Ovary (tissue), 3 donors: ENCODE results near the gene COL6A1.

ENCODE experiments used
- EP300 ChIP-seq: sonication (generic); formaldehyde crosslinking; IDR thresholded peaks from one replicate; pipeline ENCODE4 v1.6.1; 2017; ENCODE audit warnings: antibody characterized with exemption
- POLR2A ChIP-seq: fragments of 450-650 bp; IDR thresholded peaks from one replicate; pipeline ENCODE4 v1.6.1; 2017; ENCODE audit warnings: antibody characterized with exemption, mild to moderate bottlenecking, moderate library complexity
- TF ChIP-seq, protein P1 (sequence below), 3 donors: fragments of 450-650 bp in 2 of 3; fragments of 200-600 bp in 1 of 3; IDR thresholded peaks; one replicate each; pipeline versions ENCODE4 v1.5.1 to v1.8.0; 2016 to 2022; ENCODE audit warnings: antibody characterized with exemption in 3 of 3, mild to moderate bottlenecking in 1 of 3
- donor health status: DM: no; HTN: no; CAD: no.

DNA sequence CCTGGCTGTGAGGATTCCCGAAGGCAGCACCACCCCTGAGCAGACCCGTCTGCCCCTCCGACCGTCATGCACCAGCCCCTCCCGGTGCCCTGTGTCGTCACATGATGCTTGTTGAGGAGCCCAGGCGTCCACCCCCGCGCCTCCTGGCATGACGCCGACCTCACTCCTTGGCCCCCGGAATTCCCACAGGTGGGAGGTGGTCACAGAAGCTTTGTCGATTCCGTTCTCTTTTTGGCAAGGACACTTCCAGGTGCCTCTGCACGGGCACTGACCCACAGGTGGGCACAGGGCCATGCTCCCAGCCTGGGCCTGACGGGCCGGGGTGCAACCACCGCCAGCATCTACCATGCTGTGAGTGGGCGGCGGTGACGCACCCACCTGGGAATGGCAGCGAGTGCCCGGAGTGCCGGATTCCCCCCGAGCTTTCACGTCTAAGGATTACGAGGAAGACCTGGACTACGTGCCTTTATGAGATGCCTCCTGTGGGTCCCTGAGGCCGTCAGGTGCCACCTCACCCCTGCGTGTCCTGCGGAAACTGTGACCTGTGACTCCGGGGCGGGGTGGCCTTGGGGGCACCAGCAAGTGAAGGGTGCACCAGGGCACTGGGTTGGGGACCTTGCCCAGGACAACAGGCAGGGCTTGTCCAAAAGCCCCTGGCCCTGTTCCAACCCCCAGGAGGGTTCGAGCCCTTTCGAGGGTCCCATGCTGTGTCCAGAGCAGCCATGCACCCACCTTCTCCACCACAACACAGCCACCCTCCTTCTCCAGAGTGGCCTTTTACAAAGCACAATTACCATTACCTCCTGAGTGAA, 31.4 kb upstream of the COL6A1 start:
- TF ChIP-seq POLR2A (no peak), EP300 (no peak)
- TF ChIP-seq, protein P1, sequence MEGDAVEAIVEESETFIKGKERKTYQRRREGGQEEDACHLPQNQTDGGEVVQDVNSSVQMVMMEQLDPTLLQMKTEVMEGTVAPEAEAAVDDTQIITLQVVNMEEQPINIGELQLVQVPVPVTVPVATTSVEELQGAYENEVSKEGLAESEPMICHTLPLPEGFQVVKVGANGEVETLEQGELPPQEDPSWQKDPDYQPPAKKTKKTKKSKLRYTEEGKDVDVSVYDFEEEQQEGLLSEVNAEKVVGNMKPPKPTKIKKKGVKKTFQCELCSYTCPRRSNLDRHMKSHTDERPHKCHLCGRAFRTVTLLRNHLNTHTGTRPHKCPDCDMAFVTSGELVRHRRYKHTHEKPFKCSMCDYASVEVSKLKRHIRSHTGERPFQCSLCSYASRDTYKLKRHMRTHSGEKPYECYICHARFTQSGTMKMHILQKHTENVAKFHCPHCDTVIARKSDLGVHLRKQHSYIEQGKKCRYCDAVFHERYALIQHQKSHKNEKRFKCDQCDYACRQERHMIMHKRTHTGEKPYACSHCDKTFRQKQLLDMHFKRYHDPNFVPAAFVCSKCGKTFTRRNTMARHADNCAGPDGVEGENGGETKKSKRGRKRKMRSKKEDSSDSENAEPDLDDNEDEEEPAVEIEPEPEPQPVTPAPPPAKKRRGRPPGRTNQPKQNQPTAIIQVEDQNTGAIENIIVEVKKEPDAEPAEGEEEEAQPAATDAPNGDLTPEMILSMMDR (IDR thresholded peaks at IDR 0.05), result no peak
